Loucy (cell line): ENCODE results near the gene TM9SF2.

Experiments
- H2AFZ ChIP-seq: fragments of 200-600 bp; sonication (generic); 2 replicates; pipeline ENCODE4 v1.6.0; 2016; ENCODE audit warnings: antibody characterized with exemption, mild to moderate bottlenecking, low read length, moderate library complexity
- H3F3A ChIP-seq: fragments of 200-600 bp; 2 replicates; pipeline ENCODE4 v1.6.0; 2016; ENCODE audit warnings: antibody characterized with exemption, low read depth, mild to moderate bottlenecking
- H3K27me3 ChIP-seq: fragments of 200-600 bp; sonication (generic); 2 replicates; pipeline ENCODE4 v1.6.1; 2014; ENCODE audit warnings: low read length, mild to moderate bottlenecking; ENCODE audit not compliant: insufficient read depth, poor library complexity, severe bottlenecking
- H3K36me3 ChIP-seq: fragments of 200-600 bp; sonication (generic); 2 replicates; pipeline ENCODE4 v1.6.1; 2016; ENCODE audit warnings: low read length; ENCODE audit not compliant: insufficient read depth
- H3K4me1 ChIP-seq: fragments of 200-600 bp; sonication (generic); 2 replicates; pipeline ENCODE4 v1.5.1; 2014; ENCODE audit warnings: low read length, mild to moderate bottlenecking; ENCODE audit not compliant: insufficient read depth, poor library complexity, severe bottlenecking
- H3K4me2 ChIP-seq: fragments of 200-600 bp; sonication (generic); 2 replicates; pipeline ENCODE4 v1.6.0; 2014; ENCODE audit warnings: antibody characterized with exemption, low read length, low read depth, mild to moderate bottlenecking; ENCODE audit not compliant: poor library complexity, severe bottlenecking
- H3K4me3 ChIP-seq: fragments of 200-600 bp; sonication (generic); 2 replicates; pipeline ENCODE4 v1.5.1; 2014; ENCODE audit warnings: low read length, mild to moderate bottlenecking, mixed read lengths; ENCODE audit not compliant: poor library complexity, severe bottlenecking
- H3K79me2 ChIP-seq: fragments of 200-600 bp; sonication (generic); 2 replicates; pipeline ENCODE4 v1.6.1; 2014; ENCODE audit warnings: low read length; ENCODE audit not compliant: insufficient read depth
- H3K9ac ChIP-seq: fragments of 200-600 bp; sonication (generic); 2 replicates; pipeline ENCODE4 v1.6.0; 2014; ENCODE audit warnings: mild to moderate bottlenecking, low read depth, low read length, moderate library complexity; ENCODE audit not compliant: poor library complexity, severe bottlenecking
- H3K9me2 ChIP-seq: fragments of 200-600 bp; sonication (generic); replicated peaks from 2 replicates; pipeline ENCODE4 v1.6.1; 2016; ENCODE audit warnings: low read depth, low read length, mixed read lengths
- H3K9me3 ChIP-seq: fragments of 200-600 bp; sonication (generic); 2 replicates; pipeline ENCODE4 v1.6.1; 2014; ENCODE audit warnings: mild to moderate bottlenecking, antibody characterized with exemption, low read length, low read depth; ENCODE audit not compliant: insufficient read depth
- H4K20me1 ChIP-seq: fragments of 200-600 bp; sonication (generic); 2 replicates; pipeline ENCODE4 v1.6.0; 2014; ENCODE audit warnings: antibody characterized with exemption, low read length, mild to moderate bottlenecking; ENCODE audit not compliant: insufficient read depth, poor library complexity, severe bottlenecking
- CTCF ChIP-seq: fragments of 200-600 bp; sonication (generic); conservative IDR thresholded peaks from 2 replicates; pipeline ENCODE4 v1.5.1; 2014; ENCODE audit warnings: mild to moderate bottlenecking, antibody characterized with exemption, low read length
- EZH2phosphoT487 ChIP-seq: fragments of 200-600 bp; IDR thresholded peaks from 2 replicates; pipeline ENCODE4 v1.6.1; 2018; ENCODE audit warnings: antibody characterized with exemption, mild to moderate bottlenecking, moderate library complexity, borderline replicate concordance

TM9SF2 gene

GRCh38 chr13:99558570-99559180 is 57.4 kb downstream of the TM9SF2 start:
- Histone ChIP-seq H3K9ac (no peak overlapping the region), H4K20me1 (no peaks in the 10 kb centered on the region), H3K4me3 (no peak overlapping the region), H3F3A (no peaks in the 10 kb centered on the region), H3K9me2 (no peaks in the 10 kb centered on the region), H2AFZ (no peak overlapping the region), H3K9me3 (no peaks in the 10 kb centered on the region), H3K27me3 (no peaks in the 10 kb centered on the region), H3K79me2 (no peaks in the 10 kb centered on the region), H3K4me2 (no peak overlapping the region), H3K36me3 (peaks cover 74% of the 10 kb centered on the region), H3K4me1 (no peaks in the 10 kb centered on the region)
- TF ChIP-seq EZH2phosphoT487 (no peak), CTCF (no peak)

- no peak for TF ChIP-seq EZH2phosphoT487
- TF ChIP-seq CTCF = no peak
- H3K4me3 ChIP-seq = no peak overlapping the region
- no peaks in the 10 kb centered on the region for H3K79me2 ChIP-seq
- no peak overlapping the region for H2AFZ ChIP-seq
- no peaks in the 10 kb centered on the region for H3K27me3 ChIP-seq
- no peaks in the 10 kb centered on the region for H4K20me1 ChIP-seq
- no peaks in the 10 kb centered on the region for H3F3A ChIP-seq
- no peaks in the 10 kb centered on the region for H3K9me2 ChIP-seq
- no peak overlapping the region for H3K4me2 ChIP-seq
- H3K9me3 ChIP-seq = no peaks in the 10 kb centered on the region
- no peak overlapping the region for H3K9ac ChIP-seq
- peaks cover 70% of the 10 kb centered on the region for H3K36me3 ChIP-seq
- H3K4me1 ChIP-seq = no peaks in the 10 kb centered on the region
These were observed 58.3 kb downstream of the TM9SF2 start for GRCh38 chr13:99559560-99559959.

GRCh38 chr13:99563404-99563803 is 62.1 kb downstream of the TM9SF2 start:
- Histone ChIP-seq H3F3A (no peaks in the 10 kb centered on the region), H4K20me1 (no peaks in the 10 kb centered on the region), H3K4me1 (no peaks in the 10 kb centered on the region), H3K36me3 (peaks cover 49% of the 10 kb centered on the region), H2AFZ (no peak overlapping the region), H3K9me2 (no peaks in the 10 kb centered on the region), H3K27me3 (no peaks in the 10 kb centered on the region), H3K79me2 (no peaks in the 10 kb centered on the region), H3K4me2 (no peak overlapping the region), H3K9ac (no peak overlapping the region), H3K4me3 (no peak overlapping the region), H3K9me3 (no peaks in the 10 kb centered on the region; the same call in 1 of the 2 replicates)
- TF ChIP-seq CTCF = no peak
- TF ChIP-seq EZH2phosphoT487 = no peak
